H1 (cell line): ENCODE data around the gene GOLIM4. TPM values are rescaled to one million over a fixed set of nuclear protein-coding genes. Genes with fewer than 3 reads are reported as not detected.

Experiments
- BACH1 ChIP-seq: IDR thresholded peaks from 2 replicates; pipeline ENCODE4 v1.6.1; 2012; ENCODE audit warnings: low read length, improper control_type of control experiment
- CEBPB ChIP-seq: IDR thresholded peaks from 2 replicates; pipeline ENCODE4 v1.6.1; 2012; ENCODE audit warnings: low read depth, low read length
- KDM4A ChIP-seq: IDR thresholded peaks from one replicate; pipeline ENCODE4 v1.7.1; 2012; ENCODE audit warnings: low read depth, mild to moderate bottlenecking, moderate library complexity, low read length, inconsistent platforms; ENCODE audit not compliant: severe bottlenecking
- SAP30 ChIP-seq: fragments of 300-600 bp; sonication (generic); IDR thresholded peaks from 2 replicates; pipeline ENCODE4 v1.7.1; 2012; ENCODE audit warnings: low read length, moderate library complexity, mild to moderate bottlenecking, inconsistent platforms; ENCODE audit not compliant: insufficient read depth, insufficient replicate concordance
- TAF7 ChIP-seq: optimal IDR thresholded peaks from 2 replicates; pipeline ENCODE3; 2011; ENCODE audit warnings: low read depth, mild to moderate bottlenecking, inconsistent platforms, low read length, moderate library complexity, borderline replicate concordance
- polyA plus RNA-seq, 7 experiments: library from polyadenylated mRNA; depleted of rRNA in 3 of 7; stranded (reverse) in 5 of 7; unstranded in 2 of 7; fragments of >200 nt in 5 of 7; fragments of 200-250 nt in 2 of 7; gene quantifications; 1 replicate in 5 of 7; 2 replicates in 1 of 7; 4 replicates in 1 of 7; pipeline versions ENCODE4 v1.2.1 to v1.2.3, GENCODE V29; 2011 to 2013; ENCODE audit warnings: missing spikeins in 2 of 7, mixed read lengths in 2 of 7
- total RNA-seq: library from RNA; stranded (reverse); fragmentation: NEBNext Ultra II Directional; extraction: Animal tissue kit (Norgen Biotek cat#: 25700); gene quantifications from 2 replicates; pipeline ENCODE4 v1.2.1, GENCODE V29; 2021
- TF ChIP-seq, protein P1 (sequence below): fragments of 300-600 bp; sonication (generic); IDR thresholded peaks from 2 replicates; pipeline ENCODE4 v1.7.1; 2012; ENCODE audit warnings: low read length, moderate library complexity, mild to moderate bottlenecking, inconsistent platforms; ENCODE audit not compliant: insufficient replicate concordance

The GOLIM4 gene
- total and polyA plus RNA-seq, 2 of the 8 experiments (the other 6 are each of a cell fraction or from before 2014, with no cell fraction given) = 5.6 to 29.7 TPM

DNA sequence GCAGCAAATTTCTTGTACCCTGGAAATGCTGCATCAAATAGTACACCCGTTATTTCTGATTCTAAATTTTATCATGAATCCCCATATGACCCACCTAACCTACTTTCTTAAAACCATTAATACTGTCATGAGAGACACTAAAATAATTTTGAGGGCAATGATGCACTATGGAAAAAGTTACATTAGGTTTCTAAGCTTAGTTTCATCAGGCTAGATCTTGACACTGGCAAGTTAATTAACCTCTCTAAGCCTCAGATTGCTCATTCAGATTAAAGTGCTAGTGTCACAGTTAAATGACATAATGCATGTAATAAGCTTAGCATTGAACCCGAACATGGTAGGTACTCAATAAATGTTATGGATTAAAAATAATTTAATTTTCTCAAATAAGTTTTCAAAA is 8.2 kb downstream of the GOLIM4 start (continued):
- no peak for TF ChIP-seq TAF7
- TF ChIP-seq, protein P1, sequence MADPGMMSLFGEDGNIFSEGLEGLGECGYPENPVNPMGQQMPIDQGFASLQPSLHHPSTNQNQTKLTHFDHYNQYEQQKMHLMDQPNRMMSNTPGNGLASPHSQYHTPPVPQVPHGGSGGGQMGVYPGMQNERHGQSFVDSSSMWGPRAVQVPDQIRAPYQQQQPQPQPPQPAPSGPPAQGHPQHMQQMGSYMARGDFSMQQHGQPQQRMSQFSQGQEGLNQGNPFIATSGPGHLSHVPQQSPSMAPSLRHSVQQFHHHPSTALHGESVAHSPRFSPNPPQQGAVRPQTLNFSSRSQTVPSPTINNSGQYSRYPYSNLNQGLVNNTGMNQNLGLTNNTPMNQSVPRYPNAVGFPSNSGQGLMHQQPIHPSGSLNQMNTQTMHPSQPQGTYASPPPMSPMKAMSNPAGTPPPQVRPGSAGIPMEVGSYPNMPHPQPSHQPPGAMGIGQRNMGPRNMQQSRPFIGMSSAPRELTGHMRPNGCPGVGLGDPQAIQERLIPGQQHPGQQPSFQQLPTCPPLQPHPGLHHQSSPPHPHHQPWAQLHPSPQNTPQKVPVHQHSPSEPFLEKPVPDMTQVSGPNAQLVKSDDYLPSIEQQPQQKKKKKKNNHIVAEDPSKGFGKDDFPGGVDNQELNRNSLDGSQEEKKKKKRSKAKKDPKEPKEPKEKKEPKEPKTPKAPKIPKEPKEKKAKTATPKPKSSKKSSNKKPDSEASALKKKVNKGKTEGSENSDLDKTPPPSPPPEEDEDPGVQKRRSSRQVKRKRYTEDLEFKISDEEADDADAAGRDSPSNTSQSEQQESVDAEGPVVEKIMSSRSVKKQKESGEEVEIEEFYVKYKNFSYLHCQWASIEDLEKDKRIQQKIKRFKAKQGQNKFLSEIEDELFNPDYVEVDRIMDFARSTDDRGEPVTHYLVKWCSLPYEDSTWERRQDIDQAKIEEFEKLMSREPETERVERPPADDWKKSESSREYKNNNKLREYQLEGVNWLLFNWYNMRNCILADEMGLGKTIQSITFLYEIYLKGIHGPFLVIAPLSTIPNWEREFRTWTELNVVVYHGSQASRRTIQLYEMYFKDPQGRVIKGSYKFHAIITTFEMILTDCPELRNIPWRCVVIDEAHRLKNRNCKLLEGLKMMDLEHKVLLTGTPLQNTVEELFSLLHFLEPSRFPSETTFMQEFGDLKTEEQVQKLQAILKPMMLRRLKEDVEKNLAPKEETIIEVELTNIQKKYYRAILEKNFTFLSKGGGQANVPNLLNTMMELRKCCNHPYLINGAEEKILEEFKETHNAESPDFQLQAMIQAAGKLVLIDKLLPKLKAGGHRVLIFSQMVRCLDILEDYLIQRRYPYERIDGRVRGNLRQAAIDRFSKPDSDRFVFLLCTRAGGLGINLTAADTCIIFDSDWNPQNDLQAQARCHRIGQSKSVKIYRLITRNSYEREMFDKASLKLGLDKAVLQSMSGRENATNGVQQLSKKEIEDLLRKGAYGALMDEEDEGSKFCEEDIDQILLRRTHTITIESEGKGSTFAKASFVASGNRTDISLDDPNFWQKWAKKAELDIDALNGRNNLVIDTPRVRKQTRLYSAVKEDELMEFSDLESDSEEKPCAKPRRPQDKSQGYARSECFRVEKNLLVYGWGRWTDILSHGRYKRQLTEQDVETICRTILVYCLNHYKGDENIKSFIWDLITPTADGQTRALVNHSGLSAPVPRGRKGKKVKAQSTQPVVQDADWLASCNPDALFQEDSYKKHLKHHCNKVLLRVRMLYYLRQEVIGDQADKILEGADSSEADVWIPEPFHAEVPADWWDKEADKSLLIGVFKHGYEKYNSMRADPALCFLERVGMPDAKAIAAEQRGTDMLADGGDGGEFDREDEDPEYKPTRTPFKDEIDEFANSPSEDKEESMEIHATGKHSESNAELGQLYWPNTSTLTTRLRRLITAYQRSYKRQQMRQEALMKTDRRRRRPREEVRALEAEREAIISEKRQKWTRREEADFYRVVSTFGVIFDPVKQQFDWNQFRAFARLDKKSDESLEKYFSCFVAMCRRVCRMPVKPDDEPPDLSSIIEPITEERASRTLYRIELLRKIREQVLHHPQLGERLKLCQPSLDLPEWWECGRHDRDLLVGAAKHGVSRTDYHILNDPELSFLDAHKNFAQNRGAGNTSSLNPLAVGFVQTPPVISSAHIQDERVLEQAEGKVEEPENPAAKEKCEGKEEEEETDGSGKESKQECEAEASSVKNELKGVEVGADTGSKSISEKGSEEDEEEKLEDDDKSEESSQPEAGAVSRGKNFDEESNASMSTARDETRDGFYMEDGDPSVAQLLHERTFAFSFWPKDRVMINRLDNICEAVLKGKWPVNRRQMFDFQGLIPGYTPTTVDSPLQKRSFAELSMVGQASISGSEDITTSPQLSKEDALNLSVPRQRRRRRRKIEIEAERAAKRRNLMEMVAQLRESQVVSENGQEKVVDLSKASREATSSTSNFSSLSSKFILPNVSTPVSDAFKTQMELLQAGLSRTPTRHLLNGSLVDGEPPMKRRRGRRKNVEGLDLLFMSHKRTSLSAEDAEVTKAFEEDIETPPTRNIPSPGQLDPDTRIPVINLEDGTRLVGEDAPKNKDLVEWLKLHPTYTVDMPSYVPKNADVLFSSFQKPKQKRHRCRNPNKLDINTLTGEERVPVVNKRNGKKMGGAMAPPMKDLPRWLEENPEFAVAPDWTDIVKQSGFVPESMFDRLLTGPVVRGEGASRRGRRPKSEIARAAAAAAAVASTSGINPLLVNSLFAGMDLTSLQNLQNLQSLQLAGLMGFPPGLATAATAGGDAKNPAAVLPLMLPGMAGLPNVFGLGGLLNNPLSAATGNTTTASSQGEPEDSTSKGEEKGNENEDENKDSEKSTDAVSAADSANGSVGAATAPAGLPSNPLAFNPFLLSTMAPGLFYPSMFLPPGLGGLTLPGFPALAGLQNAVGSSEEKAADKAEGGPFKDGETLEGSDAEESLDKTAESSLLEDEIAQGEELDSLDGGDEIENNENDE = no peak
- no peak for TF ChIP-seq CEBPB
- no peak for TF ChIP-seq SAP30
- TF ChIP-seq KDM4A = no peak
- TF ChIP-seq BACH1 = no peak
